HCT116 (cell line): Measurements from ENCODE around the gene COPZ1.

Source experiments
- CBX3 ChIP-seq: IDR thresholded peaks from 2 replicates; pipeline ENCODE4 v1.6.1; 2012; ENCODE audit warnings: low read depth
- CTCF ChIP-seq, 3 experiments: fragments of 200-600 bp in 1 of 3; sonication (generic) in 1 of 3; IDR thresholded peaks in 2 of 3; conservative IDR thresholded peaks in 1 of 3; 2 replicates each; pipeline ENCODE4 v1.5.1; 2012 to 2017; ENCODE audit warnings: low read depth in 2 of 3, low read length in 2 of 3, antibody characterized with exemption in 1 of 3, borderline replicate concordance in 1 of 3, control low read depth in 1 of 3, mild to moderate bottlenecking in 1 of 3, mixed read lengths in 1 of 3, mixed run types in 1 of 3, moderate library complexity in 1 of 3; ENCODE audit not compliant: insufficient read depth in 1 of 3
- EZH2 ChIP-seq: fragments of 200-600 bp; sonication (generic); IDR thresholded peaks from 2 replicates; pipeline ENCODE4 v1.6.1; 2017; ENCODE audit warnings: antibody characterized with exemption, mixed run types
- EZH2phosphoT487 ChIP-seq: fragments of 200-600 bp; IDR thresholded peaks from 2 replicates; pipeline ENCODE4 v1.6.1; 2018; ENCODE audit warnings: antibody characterized with exemption, borderline replicate concordance
- POLR2A ChIP-seq: IDR thresholded peaks from 2 replicates; pipeline ENCODE4 v1.7.0; 2011; ENCODE audit warnings: borderline replicate concordance; ENCODE audit not compliant: insufficient read depth, insufficient read length; ENCODE audit errors: extremely low read depth
- POLR2AphosphoS5 ChIP-seq: IDR thresholded peaks from 2 replicates; pipeline ENCODE4 v1.6.1; 2011; ENCODE audit warnings: mild to moderate bottlenecking, low read depth, low read length, moderate library complexity
- RAD21 ChIP-seq: IDR thresholded peaks from 2 replicates; pipeline ENCODE4 v1.6.1; 2012; ENCODE audit warnings: low read depth, mild to moderate bottlenecking
- REST ChIP-seq: IDR thresholded peaks from 2 replicates; pipeline ENCODE4 v1.6.1; 2012; ENCODE audit warnings: low read depth
- SP1 ChIP-seq: IDR thresholded peaks from 2 replicates; pipeline ENCODE4 v1.6.1; 2012; ENCODE audit warnings: low read depth
- ZFX ChIP-seq: fragments of 450-650 bp; IDR thresholded peaks from 2 replicates; pipeline ENCODE4 v1.6.1; 2017
- ZNF274 ChIP-seq: fragments of 200-500 bp; sonication (Bioruptor generic); IDR thresholded peaks from 2 replicates; pipeline ENCODE4 v1.6.1; 2014; ENCODE audit warnings: mild to moderate bottlenecking, low read depth, low read length, inconsistent platforms

DNA sequence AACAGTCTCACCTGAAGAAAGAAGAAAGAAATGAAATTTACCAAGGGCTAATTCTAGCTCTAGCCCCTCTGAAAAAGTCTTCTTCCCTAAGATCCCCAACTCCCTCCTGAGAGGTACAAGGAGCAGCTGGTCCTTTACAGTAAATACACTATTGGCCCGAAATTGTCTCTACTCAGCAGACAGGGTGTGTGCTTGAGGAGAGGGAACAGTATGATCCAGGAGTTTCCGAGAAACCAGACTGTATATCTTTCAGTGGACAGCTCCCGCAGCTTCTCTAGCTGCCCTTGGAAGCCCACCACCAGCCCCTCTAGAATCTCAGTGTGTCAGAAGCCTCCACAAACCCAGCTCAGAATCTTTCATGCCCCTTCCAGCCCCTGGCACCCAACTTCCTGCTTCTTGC lies 31.3 kb downstream of the COPZ1 start:
- TF ChIP-seq CTCF (IDR thresholded peaks at IDR 0.05 in 2 of 3, conservative IDR thresholded peaks at IDR 0.05 in 1 of 3; ENCODE audit: borderline replicate concordance in 1 of 3, insufficient read depth in 1 of 3, low read depth in 2 of 3, low read length in 2 of 3) (no peak), REST (no peak), EZH2phosphoT487 (no peak), POLR2AphosphoS5 (no peak), ZFX (no peak), SP1 (no peak), POLR2A (no peak), RAD21 (no peak), CBX3 (no peak), ZNF274 (no peak), EZH2 (no peak)
